Measurements from ENCODE around the gene ZNF407.

GRCh38 chr18:74563999-74564398, 33.7 kb upstream of the ZNF407 start:
- TF ChIP-seq GATA2 (IDR thresholded peaks at IDR 0.05; ENCODE audit: low read depth, low read length) (no peak), GATA3 (IDR thresholded peaks at IDR 0.05; ENCODE audit: low read depth, low read length) (no peak)

Measured in SH-SY5Y (cell line).